ENCODE results near the gene CACNG3. TPM values are rescaled to one million over a fixed set of nuclear protein-coding genes. Genes with fewer than 3 reads are reported as not detected.
"Not testable (repeated sequence)": the region's sequence is repeated elsewhere in the genome, so short reads cannot be mapped to it uniquely, and the experiment has no call there.

The CACNG3 gene
- total and polyA plus RNA-seq, 2 of the 13 experiments (the other 11 are each of a cell fraction or from before 2014, with no cell fraction given), result not detected

GRCh38 chr16:24337013-24337412 is 80.9 kb downstream of the CACNG3 start (continued):
- TF ChIP-seq ZNF597 (CRISPR knock-in tag; IDR thresholded peaks at IDR 0.05) (no peak), ZBTB14 (CRISPR knock-in tag; IDR thresholded peaks at IDR 0.05) (no peak), HOXA9 (CRISPR knock-in tag; IDR thresholded peaks at IDR 0.05; ENCODE audit: borderline replicate concordance) (no peak), RELA (CRISPR knock-in tag; IDR thresholded peaks at IDR 0.05) (no peak), SP1 (IDR thresholded peaks at IDR 0.05) (no peak), SP1 (CRISPR knock-in tag; IDR thresholded peaks at IDR 0.05) (no peak), ETV5 (CRISPR knock-in tag; IDR thresholded peaks at IDR 0.05; ENCODE audit: borderline replicate concordance) (no peak)

- not testable (repeated sequence) for FAIRE-seq
These were observed 87.7 kb downstream of the CACNG3 start for GRCh38 chr16:24343829-24344228.

More at GRCh38 chr16:24343829-24344228, 87.7 kb downstream of the CACNG3 start:
- H3K79me2 ChIP-seq (ENCODE audit: insufficient read depth, low read length); H2AFZ ChIP-seq (ENCODE audit: low read length); H3K9ac ChIP-seq (ENCODE audit: insufficient read depth, low read depth, low read length); CTCF ChIA-PET (ENCODE audit: low intra/inter-chr PET ratio, low total read pairs); in situ Hi-C loops (cut with HindIII; ENCODE audit: extremely low pct_ligation_motif_present, low pct_unique_long_range_greater_than_20kb); H3K4me1 ChIP-seq (ENCODE audit: insufficient read depth, low read length); H3K9me3 ChIP-seq (ENCODE audit: low read length); H3K36me3 ChIP-seq (replicated peaks in 1 of 2; ENCODE audit: control insufficient read depth in 1 of 2, insufficient read depth in 2 of 2, low read length in 2 of 2); H3K27me3 ChIP-seq (ENCODE audit: control insufficient read depth in 1 of 2, insufficient read depth in 2 of 2, low read length in 2 of 2); H3K4me2 ChIP-seq (ENCODE audit: low read depth, low read length); DNase-seq (ENCODE audit: low spot score); H4K20me1 ChIP-seq (ENCODE audit: insufficient read depth, low read length); intact Hi-C loops (cut with micrococcal nuclease; ENCODE audit: unreplicated experiment); H3K27ac ChIP-seq (ENCODE audit: extremely low read length, insufficient read depth, low read length); H3K4me3 ChIP-seq (replicated peaks in 1 of 3; ENCODE audit: insufficient read depth in 1 of 3, low read depth in 2 of 3, low read length in 3 of 3); BruUV-seq (replicated peaks); ATAC-seq; POLR2A ChIA-PET: not testable (repeated sequence)
- WGBS (ENCODE audit: low lambda C conversion rate), result 17% methylated on average over 11 of the region's 11 CpGs
